ENCODE measurements around the gene XNDC1N. TPM values are rescaled to one million over a fixed set of nuclear protein-coding genes. Genes with fewer than 3 reads are reported as not detected.

Gene XNDC1N
- total RNA-seq (2014; rRNA removed; shearing (Covaris generic)) = 4.2 and 7.6 TPM in 2 replicates

DNA sequence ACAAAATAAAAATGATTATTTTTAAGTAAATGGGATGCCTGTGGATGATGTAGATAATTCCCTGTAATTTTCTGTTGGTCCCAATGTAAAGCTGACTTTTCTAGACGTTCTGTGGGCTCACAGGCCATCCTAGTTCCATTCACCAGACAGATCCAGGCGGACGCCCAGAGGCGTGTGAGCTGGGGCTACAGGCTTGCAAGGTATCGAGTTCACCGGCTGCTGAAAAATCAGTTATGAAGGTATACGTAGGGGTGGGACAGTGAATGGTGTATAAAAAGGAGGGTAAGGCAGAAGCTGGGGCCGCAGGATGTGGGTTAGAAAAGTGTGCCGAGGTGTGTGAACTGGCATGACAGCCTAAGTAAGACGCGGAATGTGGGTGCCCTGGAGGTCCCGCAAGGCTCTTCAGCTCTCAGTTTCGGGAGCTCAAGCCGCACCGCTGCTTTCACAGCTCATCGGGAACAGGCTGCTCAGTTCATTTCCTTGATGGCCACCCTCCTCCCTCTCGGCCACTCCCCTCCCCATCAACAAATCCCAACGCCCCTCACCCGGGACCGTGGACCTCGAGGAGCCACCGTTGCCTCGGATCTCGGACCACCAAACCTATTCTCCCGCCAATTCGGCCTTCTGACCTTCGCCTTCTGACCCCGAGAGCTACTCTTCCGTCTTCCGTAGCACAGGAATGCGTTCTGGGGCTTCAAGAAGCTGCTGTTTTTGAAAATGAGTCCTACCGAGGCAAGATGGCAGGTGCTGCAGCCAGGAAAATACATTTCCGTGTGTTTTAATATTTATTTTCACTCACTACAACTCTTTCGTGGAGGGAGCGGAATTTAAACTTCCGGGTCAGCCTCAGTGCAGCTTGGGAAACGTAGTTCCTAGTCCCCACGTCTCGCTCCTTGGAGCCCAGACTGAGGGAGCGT, at the start of gene XNDC1N:
Gene XNDC1N, minus strand, starts transcription at position 775 of the 917 bp plus-strand sequence. CDS start 5,241 bp downstream, outside the sequence.
- DNase-seq = peak; percentile 83
- Histone ChIP-seq H3K27me3 (ENCODE audit: control insufficient read depth, insufficient read depth, low read length) (no peaks in the 10 kb centered on the region), H3K4me3 (ENCODE audit: insufficient read depth, low read depth, low read length) (peak within 1 kb of the TSS; percentile 79), H3K36me3 (replicated peaks; ENCODE audit: control insufficient read depth, insufficient read depth, low read length) (no peaks in the 10 kb centered on the region)

- DNase-seq = peak; percentile 62
- Histone ChIP-seq H3K4me3 (ENCODE audit: insufficient read depth, low read depth, low read length) (no peak overlapping the region), H3K27me3 (ENCODE audit: control insufficient read depth, insufficient read depth, low read length) (no peaks in the 10 kb centered on the region), H3K36me3 (replicated peaks; ENCODE audit: control insufficient read depth, insufficient read depth, low read length) (peaks cover 3% of the 10 kb centered on the region)
Observed at GRCh38 chr11:71977743-71978418, 49.5 kb upstream of the XNDC1N start.

DNA sequence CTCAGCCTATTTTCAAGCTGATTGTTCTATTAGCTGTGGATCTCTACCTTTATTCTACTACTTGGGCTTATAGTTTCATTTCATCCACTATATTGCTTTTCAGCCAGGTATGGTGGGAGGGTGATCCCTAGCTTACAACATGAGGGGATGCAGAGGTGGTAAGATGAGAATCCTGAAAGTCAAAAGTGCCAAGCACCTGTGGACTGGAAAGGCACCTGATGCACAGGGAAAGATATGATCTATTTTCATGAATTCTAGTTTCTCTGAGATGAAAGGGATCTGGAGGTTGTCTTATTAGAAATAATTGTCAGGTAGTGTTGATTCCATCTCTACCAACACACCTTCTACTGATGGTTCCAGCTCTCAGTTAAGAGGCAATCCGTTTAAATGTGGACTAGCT, 48.7 kb upstream of the XNDC1N start:
- H3K27me3 ChIP-seq (ENCODE audit: control insufficient read depth, insufficient read depth, low read length) = no peaks in the 10 kb centered on the region

DNA sequence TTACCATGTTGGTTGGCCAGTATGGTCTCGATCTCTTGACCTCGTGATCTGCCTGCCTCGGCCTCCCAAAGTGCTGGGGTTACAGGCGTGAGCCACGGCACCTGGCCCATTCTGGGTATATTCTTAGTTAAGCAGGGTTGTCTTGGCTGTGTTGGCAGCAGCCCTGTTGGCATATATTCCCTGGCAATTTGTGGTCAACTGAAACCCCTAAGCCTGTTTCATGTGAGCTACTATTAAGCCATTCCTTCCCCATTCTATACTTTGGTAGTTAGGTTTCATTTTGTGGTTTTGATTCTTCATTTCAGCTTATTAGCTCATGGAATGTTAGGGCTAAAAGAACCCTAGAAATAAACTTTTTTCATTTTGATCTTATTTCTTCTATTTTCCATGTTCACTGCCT, 48.2 kb upstream of the XNDC1N start:
- Histone ChIP-seq H3K27me3 (ENCODE audit: control insufficient read depth, insufficient read depth, low read length) (no peaks in the 10 kb centered on the region), H3K4me3 (ENCODE audit: insufficient read depth, low read depth, low read length) (no peak overlapping the region), H3K36me3 (replicated peaks; ENCODE audit: control insufficient read depth, insufficient read depth, low read length) (peaks cover 1% of the 10 kb centered on the region)
- no peak for DNase-seq

More for the DNA sequence above, 48.7 kb upstream of the XNDC1N start:
- no peak overlapping the region for H3K4me3 ChIP-seq (ENCODE audit: insufficient read depth, low read depth, low read length)
- no peak for DNase-seq
- H3K36me3 ChIP-seq (replicated peaks; ENCODE audit: control insufficient read depth, insufficient read depth, low read length) = peaks cover 1% of the 10 kb centered on the region

DNA sequence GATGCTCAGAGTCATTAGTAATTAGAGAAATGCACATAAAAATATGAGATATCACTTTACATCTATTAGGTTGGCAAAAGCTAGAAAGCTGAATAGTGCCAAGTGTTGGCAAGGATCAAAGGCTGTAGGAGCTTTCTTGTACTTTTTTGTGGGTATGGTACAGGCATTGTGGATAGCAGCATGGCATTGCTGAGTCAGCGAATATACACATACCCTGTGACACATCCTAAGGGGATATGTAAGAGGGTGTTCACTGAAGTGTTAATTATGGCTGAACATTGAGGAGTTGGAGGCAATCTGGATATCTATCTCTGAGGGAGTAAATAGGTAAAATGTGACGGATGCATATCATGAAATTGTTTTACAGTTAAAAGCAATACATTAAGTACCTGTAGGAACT, 43.3 kb upstream of the XNDC1N start:
- H3K36me3 ChIP-seq (replicated peaks; ENCODE audit: control insufficient read depth, insufficient read depth, low read length) = no peaks in the 10 kb centered on the region; the same call in 1 of the 2 replicates
- no peak for DNase-seq
- no peak overlapping the region for H3K4me3 ChIP-seq (ENCODE audit: insufficient read depth, low read depth, low read length)
- no peaks in the 10 kb centered on the region for H3K27me3 ChIP-seq (ENCODE audit: control insufficient read depth, insufficient read depth, low read length)

DNA sequence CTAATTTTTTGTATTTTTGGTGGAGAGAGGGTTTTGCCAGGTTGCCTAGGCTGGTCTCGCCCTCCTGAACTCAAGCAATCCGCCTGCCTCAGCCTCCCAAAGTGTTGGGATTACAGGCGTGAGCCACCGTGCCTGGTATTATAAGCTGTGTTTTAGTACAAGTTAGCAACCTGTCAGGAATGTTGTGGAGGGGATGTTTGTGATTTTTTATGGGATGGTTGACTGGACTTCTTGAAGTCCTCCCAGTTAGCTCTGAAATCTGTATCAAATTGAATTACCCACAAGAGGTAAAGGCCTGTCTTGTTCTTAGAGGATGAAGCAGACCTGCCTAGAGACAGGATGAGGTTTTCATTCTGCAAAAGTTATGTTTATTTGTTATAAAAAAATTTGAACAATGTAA, 36.2 kb upstream of the XNDC1N start:
- no peak for DNase-seq
- no peaks in the 10 kb centered on the region for H3K27me3 ChIP-seq (ENCODE audit: control insufficient read depth, insufficient read depth, low read length)
- no peak overlapping the region for H3K4me3 ChIP-seq (ENCODE audit: insufficient read depth, low read depth, low read length)
- no peaks in the 10 kb centered on the region for H3K36me3 ChIP-seq (replicated peaks; ENCODE audit: control insufficient read depth, insufficient read depth, low read length)

DNA sequence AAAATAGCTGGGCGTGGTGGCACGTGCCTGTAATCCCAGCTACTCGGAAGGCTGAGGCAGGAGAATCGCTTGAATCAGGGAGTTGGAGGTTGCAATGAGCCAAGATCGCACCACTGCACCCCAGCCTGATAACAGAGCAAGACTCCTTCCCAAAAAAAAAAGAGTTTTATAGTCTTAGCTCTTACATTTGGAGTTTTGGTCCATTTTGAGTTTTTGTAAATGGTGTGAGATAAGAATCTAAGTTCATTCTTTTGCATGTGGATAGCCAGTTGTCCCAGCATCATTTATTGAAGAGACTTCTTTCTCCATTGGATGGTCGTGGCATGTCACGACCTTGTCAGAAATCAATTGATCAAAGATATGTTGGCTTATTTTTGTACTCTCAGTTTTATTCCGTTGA, 35.1 kb upstream of the XNDC1N start:
- DNase-seq = no peak
- Histone ChIP-seq H3K36me3 (replicated peaks; ENCODE audit: control insufficient read depth, insufficient read depth, low read length) (no peaks in the 10 kb centered on the region), H3K4me3 (ENCODE audit: insufficient read depth, low read depth, low read length) (no peak overlapping the region), H3K27me3 (ENCODE audit: control insufficient read depth, insufficient read depth, low read length) (no peaks in the 10 kb centered on the region)

DNA sequence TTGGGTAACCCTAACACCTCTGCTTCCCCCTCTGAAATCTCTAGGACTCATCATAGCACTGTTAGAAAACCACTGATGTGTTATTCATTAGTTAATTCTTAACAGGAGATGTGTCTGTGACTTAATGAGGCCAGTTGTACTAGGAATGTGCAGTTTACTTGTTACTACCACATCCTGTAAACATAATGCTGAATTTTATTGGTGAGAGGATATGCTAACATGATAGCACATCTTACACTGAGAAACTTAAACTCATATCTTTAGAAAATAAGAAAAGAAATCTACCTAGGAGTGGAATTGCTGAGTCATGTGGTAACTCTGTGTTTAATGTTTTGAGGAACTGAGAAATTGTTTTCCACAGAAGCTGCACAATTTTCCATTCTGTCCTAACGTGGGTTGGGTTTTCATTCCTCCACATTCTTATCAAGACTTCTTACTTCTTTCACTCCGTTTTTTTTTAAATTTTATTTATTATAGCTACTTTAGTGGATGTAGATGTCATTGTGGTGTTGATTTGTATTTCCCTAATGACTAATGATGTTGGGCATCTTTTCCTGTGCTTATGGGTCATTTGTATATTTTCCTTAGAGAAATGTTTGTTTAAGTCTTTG, 34.1 kb upstream of the XNDC1N start:
- DNase-seq = no peak
- no peak overlapping the region for H3K4me3 ChIP-seq (ENCODE audit: insufficient read depth, low read depth, low read length)
- H3K27me3 ChIP-seq (ENCODE audit: control insufficient read depth, insufficient read depth, low read length) = no peaks in the 10 kb centered on the region
- no peaks in the 10 kb centered on the region for H3K36me3 ChIP-seq (replicated peaks; ENCODE audit: control insufficient read depth, insufficient read depth, low read length)

DNA sequence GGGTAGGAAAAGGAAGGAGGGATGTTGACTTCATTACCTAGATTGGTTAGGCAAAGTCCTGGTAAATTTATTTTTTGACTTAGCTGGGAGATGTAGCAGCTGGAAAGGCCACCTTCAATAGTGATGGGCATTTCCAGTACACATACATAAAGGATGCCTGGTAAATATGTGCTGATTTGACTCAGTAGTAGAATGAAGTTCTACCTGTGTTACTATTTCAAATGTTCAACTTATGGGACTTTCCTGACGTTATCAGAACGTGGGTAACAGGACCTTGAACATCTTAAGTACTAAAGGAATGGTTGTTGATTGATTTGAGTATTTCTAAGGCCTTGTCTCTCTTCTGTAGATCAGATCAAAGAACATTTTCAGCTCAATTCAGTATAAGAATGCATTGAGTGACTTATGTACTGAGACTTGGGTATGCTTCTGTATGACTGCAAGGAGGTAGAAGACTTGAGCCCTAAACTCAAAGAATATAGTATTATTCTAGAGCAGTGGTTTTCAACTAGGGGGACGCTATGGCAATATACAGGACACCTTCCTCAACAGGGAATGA, 27.6 kb upstream of the XNDC1N start:
- no peak for DNase-seq
- Histone ChIP-seq H3K4me3 (ENCODE audit: insufficient read depth, low read depth, low read length) (no peak overlapping the region), H3K27me3 (ENCODE audit: control insufficient read depth, insufficient read depth, low read length) (no peaks in the 10 kb centered on the region)

DNA sequence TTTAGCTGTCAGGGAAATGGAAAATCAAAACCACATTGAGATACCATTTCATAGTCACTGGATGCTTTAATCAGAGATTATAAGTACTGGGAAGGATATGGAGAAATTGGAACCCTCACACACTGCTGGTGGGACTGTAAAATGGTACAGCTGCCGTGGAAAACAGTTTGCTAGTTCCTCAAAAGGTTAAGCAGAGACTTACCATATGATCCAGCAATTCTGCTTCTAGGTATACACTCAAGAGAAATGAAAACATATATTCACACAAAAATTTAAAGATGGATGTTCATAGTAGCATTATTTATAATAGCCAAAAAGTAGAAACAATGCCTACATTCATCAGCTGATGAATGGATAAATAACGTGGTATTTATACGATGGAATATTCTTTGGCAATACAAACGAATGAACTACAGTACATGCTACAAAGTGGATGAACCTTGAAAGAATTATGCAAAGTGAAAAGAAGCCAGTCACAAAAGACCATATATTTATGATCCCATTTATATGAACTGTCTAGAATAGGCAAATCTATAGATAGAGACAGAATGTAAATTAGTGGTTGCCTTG, 23.4 kb upstream of the XNDC1N start:
- no peak for DNase-seq
- Histone ChIP-seq H3K36me3 (replicated peaks; ENCODE audit: control insufficient read depth, insufficient read depth, low read length) (no peaks in the 10 kb centered on the region), H3K4me3 (ENCODE audit: insufficient read depth, low read depth, low read length) (no peak overlapping the region), H3K27me3 (ENCODE audit: control insufficient read depth, insufficient read depth, low read length) (no peaks in the 10 kb centered on the region)

More for the DNA sequence above, 27.6 kb upstream of the XNDC1N start:
- no peaks in the 10 kb centered on the region for H3K36me3 ChIP-seq (replicated peaks; ENCODE audit: control insufficient read depth, insufficient read depth, low read length)

DNA sequence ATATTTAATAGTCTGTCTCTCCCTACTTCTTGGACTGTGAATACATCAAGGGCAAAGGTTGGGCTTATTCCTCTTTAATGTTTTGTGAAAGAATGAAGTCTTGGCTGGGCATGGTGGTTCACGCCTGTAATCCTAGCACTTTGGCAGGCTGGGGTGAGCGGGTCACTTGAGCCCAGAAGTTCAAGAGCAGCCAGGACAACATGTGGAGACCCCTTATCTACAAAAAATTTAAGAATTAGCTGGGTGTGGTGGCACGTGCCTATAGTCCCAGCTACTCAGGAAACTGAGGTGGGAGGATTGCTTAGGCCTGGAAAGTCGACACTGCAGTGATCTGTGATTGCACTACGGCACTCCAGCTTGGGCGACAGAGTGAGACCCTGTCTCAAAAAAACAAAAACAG, 20.6 kb upstream of the XNDC1N start:
- Histone ChIP-seq H3K4me3 (ENCODE audit: insufficient read depth, low read depth, low read length) (no peak overlapping the region), H3K27me3 (ENCODE audit: control insufficient read depth, insufficient read depth, low read length) (no peaks in the 10 kb centered on the region), H3K36me3 (replicated peaks; ENCODE audit: control insufficient read depth, insufficient read depth, low read length) (no peaks in the 10 kb centered on the region)
- no peak for DNase-seq

GRCh38 chr11:71948314-71949027, 20.1 kb upstream of the XNDC1N start:
- no peak for DNase-seq
- Histone ChIP-seq H3K4me3 (ENCODE audit: insufficient read depth, low read depth, low read length) (no peak overlapping the region), H3K27me3 (ENCODE audit: control insufficient read depth, insufficient read depth, low read length) (no peaks in the 10 kb centered on the region), H3K36me3 (replicated peaks; ENCODE audit: control insufficient read depth, insufficient read depth, low read length) (no peaks in the 10 kb centered on the region)

- Histone ChIP-seq H3K4me3 (ENCODE audit: insufficient read depth, low read depth, low read length) (no peak overlapping the region), H3K27me3 (ENCODE audit: control insufficient read depth, insufficient read depth, low read length) (no peaks in the 10 kb centered on the region), H3K36me3 (replicated peaks; ENCODE audit: control insufficient read depth, insufficient read depth, low read length) (no peaks in the 10 kb centered on the region)
- no peak for DNase-seq
Observed at GRCh38 chr11:71947498-71947897, 19.1 kb upstream of the XNDC1N start.

- Histone ChIP-seq H3K4me3 (ENCODE audit: insufficient read depth, low read depth, low read length) (no peak overlapping the region), H3K27me3 (ENCODE audit: control insufficient read depth, insufficient read depth, low read length) (no peaks in the 10 kb centered on the region), H3K36me3 (replicated peaks; ENCODE audit: control insufficient read depth, insufficient read depth, low read length) (no peaks in the 10 kb centered on the region)
- DNase-seq = no peak
Observed at GRCh38 chr11:71946144-71946571, 17.8 kb upstream of the XNDC1N start.
